Measurements from ENCODE around the gene LRRC3C.
"Not testable (repeated sequence)": the region's sequence is repeated elsewhere in the genome, so short reads cannot be mapped to it uniquely, and the experiment has no call there.

DNA sequence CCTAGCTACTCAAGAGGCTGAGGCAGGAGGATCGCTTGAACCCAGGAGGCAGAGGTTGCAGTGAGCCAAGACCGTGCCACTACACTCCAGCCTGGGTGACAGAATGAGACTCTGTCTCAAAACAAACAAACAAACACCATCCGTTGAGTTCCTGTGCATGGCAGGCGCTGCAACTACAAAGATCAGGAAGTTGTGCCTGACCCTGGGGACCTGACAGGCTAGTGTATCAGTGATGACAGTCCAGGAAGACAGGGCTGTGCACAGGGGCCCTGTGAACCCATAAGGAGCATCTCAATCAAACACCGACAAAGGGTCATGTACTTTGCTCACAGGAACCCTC is 20.9 kb downstream of the LRRC3C start:
- TF ChIP-seq EZH2 (IDR thresholded peaks at IDR 0.05; ENCODE audit: borderline replicate concordance, insufficient read depth, low read length, poor library complexity, severe bottlenecking), result not testable (repeated sequence)
- TF ChIP-seq, protein P1, sequence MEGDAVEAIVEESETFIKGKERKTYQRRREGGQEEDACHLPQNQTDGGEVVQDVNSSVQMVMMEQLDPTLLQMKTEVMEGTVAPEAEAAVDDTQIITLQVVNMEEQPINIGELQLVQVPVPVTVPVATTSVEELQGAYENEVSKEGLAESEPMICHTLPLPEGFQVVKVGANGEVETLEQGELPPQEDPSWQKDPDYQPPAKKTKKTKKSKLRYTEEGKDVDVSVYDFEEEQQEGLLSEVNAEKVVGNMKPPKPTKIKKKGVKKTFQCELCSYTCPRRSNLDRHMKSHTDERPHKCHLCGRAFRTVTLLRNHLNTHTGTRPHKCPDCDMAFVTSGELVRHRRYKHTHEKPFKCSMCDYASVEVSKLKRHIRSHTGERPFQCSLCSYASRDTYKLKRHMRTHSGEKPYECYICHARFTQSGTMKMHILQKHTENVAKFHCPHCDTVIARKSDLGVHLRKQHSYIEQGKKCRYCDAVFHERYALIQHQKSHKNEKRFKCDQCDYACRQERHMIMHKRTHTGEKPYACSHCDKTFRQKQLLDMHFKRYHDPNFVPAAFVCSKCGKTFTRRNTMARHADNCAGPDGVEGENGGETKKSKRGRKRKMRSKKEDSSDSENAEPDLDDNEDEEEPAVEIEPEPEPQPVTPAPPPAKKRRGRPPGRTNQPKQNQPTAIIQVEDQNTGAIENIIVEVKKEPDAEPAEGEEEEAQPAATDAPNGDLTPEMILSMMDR (IDR thresholded peaks at IDR 0.05; ENCODE audit: poor library complexity, severe bottlenecking), result not testable (repeated sequence)

Data from neural cell (in vitro differentiated cells).